ENCODE results near the gene KIF24.

KIF24 gene

DNA sequence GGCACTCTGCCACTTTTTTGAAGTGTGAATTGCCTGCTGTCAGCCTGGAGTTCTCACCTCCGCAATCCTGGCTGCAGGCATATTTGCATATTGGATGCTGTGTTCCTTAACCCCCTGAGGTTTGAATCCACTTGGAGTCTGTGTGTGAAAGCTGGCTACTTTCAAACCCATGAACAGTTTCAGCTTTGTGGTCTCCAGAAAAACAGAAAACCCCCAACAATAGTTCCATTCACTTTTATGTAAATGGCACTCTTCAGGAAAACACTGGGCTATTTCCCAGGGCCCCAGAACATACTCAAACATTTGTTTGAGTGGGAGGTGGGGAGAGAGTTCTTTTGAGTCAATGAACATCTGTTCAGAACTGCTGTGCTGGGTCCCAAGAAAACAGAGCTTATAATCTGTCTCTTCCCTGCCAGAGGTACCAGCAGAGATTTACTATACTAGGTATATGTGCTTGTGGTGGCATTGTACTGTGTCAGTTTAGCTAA, 5.3 kb upstream of the KIF24 start:
- Histone ChIP-seq H3K4me3 (ENCODE audit: low read depth, low read length) (no peak overlapping the region), H4K8ac (ENCODE audit: low read depth, low read length) (no peak overlapping the region), H2BK12ac (ENCODE audit: low read length) (no peak overlapping the region), H4K91ac (ENCODE audit: low read depth, low read length) (no peak overlapping the region), H3K9ac (ENCODE audit: low read length) (no peak overlapping the region), H3K27me3 (ENCODE audit: insufficient read depth, low read length) (no peaks in the 10 kb centered on the region), H3K27ac (ENCODE audit: low read depth, low read length) (no peak overlapping the region), H2BK120ac (ENCODE audit: insufficient read depth, low read length, poor library complexity) (no peak overlapping the region), H2AK5ac (ENCODE audit: low read length) (no peak overlapping the region), H3K79me2 (ENCODE audit: control insufficient read depth, insufficient read depth, low read length, poor library complexity) (peaks cover 3% of the 10 kb centered on the region), H3K9me3 (ENCODE audit: insufficient read depth, low read depth, low read length) (no peaks in the 10 kb centered on the region), H3K14ac (ENCODE audit: low read length) (no peak overlapping the region), H3K4me1 (ENCODE audit: control insufficient read depth in 1 of 2, insufficient read depth in 2 of 2, low read length in 2 of 2) (no peaks in the 10 kb centered on the region), H2BK5ac (ENCODE audit: low read depth, low read length, poor library complexity) (no peak overlapping the region), H3K23ac (ENCODE audit: low read length) (no peak overlapping the region), H3K4ac (ENCODE audit: low read depth, low read length) (no peak overlapping the region), H3K4me2 (ENCODE audit: low read length) (no peak overlapping the region), H3K79me1 (ENCODE audit: low read length) (peaks cover 3% of the 10 kb centered on the region), H4K12ac (ENCODE audit: low read depth, low read length) (no peak overlapping the region), H3K18ac (ENCODE audit: low read length) (no peak overlapping the region), H3K36me3 (ENCODE audit: control insufficient read depth in 1 of 2, insufficient read depth in 2 of 2, low read length in 2 of 2) (peaks cover 8% of the 10 kb centered on the region in 2 experiments), H2AFZ (ENCODE audit: insufficient read depth, low read length, poor library complexity) (no peak overlapping the region)
- DNase-seq: no peak
- WGBS (ENCODE audit: extremely low coverage, insufficient coverage, insufficient read length): no CpG with 5 or more reads among the region's 1 CpG

DNA sequence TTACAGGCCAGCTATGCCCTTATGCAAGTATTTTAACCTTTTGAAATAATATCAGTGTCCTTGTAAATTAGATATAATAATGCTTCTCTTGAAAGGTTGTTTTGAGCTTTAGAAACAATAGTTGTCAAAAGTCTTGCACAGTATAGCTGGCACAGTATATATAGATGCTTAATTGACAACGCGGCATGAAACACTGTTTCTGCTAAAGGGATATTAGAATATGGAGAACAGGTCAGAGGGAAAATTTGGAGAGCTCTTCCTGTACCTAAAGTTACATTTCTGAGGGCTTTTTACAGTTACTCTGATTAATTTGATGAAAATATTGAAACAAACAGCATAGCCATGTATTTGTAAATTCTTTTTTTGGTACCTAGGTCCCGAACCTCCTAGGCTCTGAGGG, 4.8 kb upstream of the KIF24 start:
- no peak overlapping the region for H3K14ac ChIP-seq (ENCODE audit: low read length)

DNA sequence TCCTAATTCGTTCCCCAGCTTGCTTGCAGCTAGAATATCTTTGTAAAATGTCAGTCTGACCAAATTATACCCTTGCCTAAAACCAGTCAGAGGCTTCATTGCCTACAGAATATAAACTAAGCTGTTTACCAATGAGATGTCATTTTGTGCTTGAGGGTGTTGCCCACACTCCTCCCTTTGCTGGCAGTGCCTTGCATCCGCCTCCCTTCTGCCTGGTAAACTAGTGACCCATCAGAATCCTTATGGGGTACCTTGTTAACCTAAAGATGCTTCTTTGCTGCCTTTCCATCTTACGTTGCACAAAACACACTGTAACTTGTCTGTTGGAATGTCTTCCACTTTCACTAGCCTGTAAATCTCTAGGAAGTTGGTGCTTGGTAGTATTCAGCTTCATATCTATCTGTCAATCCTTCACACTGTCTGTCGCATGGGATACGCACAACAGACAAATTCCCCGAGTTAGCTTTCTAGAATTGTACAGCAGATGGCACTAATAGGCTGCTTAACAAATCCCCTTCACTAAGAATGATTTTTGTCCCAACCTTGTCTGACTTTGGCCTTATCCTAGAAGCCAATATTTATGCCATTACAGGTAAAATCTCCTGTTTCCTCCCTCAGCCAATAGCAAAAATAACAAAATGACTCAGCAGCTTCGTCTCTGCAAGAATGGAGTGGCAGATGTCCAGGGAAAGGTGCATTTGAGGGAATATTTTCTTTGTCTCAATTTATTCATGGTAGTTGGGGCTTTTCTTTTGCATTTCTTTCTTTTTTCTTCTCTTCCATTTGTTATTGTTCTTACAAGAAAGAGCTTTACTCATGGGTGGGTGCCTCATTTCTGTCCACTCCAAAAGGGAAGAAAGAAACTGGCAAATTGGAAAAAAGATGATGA, 3.3 kb upstream of the KIF24 start:
- WGBS (ENCODE audit: extremely low coverage, insufficient coverage, insufficient read length): no CpG with 5 or more reads among the region's 7 CpGs
- no peak overlapping the region for H2BK5ac ChIP-seq (ENCODE audit: low read depth, low read length, poor library complexity)
- H3K36me3 ChIP-seq (ENCODE audit: control insufficient read depth in 1 of 2, insufficient read depth in 2 of 2, low read length in 2 of 2): no peaks in the 10 kb centered on the region
- no peak overlapping the region for H4K8ac ChIP-seq (ENCODE audit: low read depth, low read length)
- H3K27me3 ChIP-seq (ENCODE audit: insufficient read depth, low read length): no peaks in the 10 kb centered on the region
- no peak overlapping the region for H4K91ac ChIP-seq (ENCODE audit: low read depth, low read length)
- no peak overlapping the region for H3K9ac ChIP-seq (ENCODE audit: low read length)
- no peak overlapping the region for H3K23ac ChIP-seq (ENCODE audit: low read length)
- H3K4me1 ChIP-seq (ENCODE audit: control insufficient read depth in 1 of 2, insufficient read depth in 2 of 2, low read length in 2 of 2): no peaks in the 10 kb centered on the region
- no peak overlapping the region for H3K18ac ChIP-seq (ENCODE audit: low read length)
- no peaks in the 10 kb centered on the region for H3K9me3 ChIP-seq (ENCODE audit: insufficient read depth, low read depth, low read length)
- H3K14ac ChIP-seq (ENCODE audit: low read length): no peak overlapping the region
- no peak overlapping the region for H2AFZ ChIP-seq (ENCODE audit: insufficient read depth, low read length, poor library complexity)
- no peak overlapping the region for H2BK120ac ChIP-seq (ENCODE audit: insufficient read depth, low read length, poor library complexity)
- peaks cover 8% of the 10 kb centered on the region for H3K79me1 ChIP-seq (ENCODE audit: low read length)
- H3K4me3 ChIP-seq (ENCODE audit: low read depth, low read length): no peak overlapping the region
- H2BK12ac ChIP-seq (ENCODE audit: low read length): no peak overlapping the region
- H3K4me2 ChIP-seq (ENCODE audit: low read length): no peak overlapping the region
- no peak overlapping the region for H3K27ac ChIP-seq (ENCODE audit: low read depth, low read length)
- DNase-seq: peak in 1 of 2 donors; percentile 68
- no peak overlapping the region for H4K12ac ChIP-seq (ENCODE audit: low read depth, low read length)
- peaks cover 3% of the 10 kb centered on the region for H3K79me2 ChIP-seq (ENCODE audit: control insufficient read depth, insufficient read depth, low read length, poor library complexity)
- no peak overlapping the region for H2AK5ac ChIP-seq (ENCODE audit: low read length)
- no peak overlapping the region for H3K4ac ChIP-seq (ENCODE audit: low read depth, low read length)

More for the DNA sequence above, 4.8 kb upstream of the KIF24 start:
- no peak overlapping the region for H2BK5ac ChIP-seq (ENCODE audit: low read depth, low read length, poor library complexity)
- H2BK12ac ChIP-seq (ENCODE audit: low read length): no peak overlapping the region
- H2BK120ac ChIP-seq (ENCODE audit: insufficient read depth, low read length, poor library complexity): no peak overlapping the region
- H2AK5ac ChIP-seq (ENCODE audit: low read length): no peak overlapping the region
- H3K4me1 ChIP-seq (ENCODE audit: control insufficient read depth in 1 of 2, insufficient read depth in 2 of 2, low read length in 2 of 2): no peaks in the 10 kb centered on the region
- H4K91ac ChIP-seq (ENCODE audit: low read depth, low read length): no peak overlapping the region
- no peak overlapping the region for H3K4me2 ChIP-seq (ENCODE audit: low read length)
- H3K36me3 ChIP-seq (ENCODE audit: control insufficient read depth in 1 of 2, insufficient read depth in 2 of 2, low read length in 2 of 2): peaks cover 3% of the 10 kb centered on the region in 2 experiments
- H3K79me2 ChIP-seq (ENCODE audit: control insufficient read depth, insufficient read depth, low read length, poor library complexity): peaks cover 3% of the 10 kb centered on the region
- no peak for DNase-seq
- no peak overlapping the region for H2AFZ ChIP-seq (ENCODE audit: insufficient read depth, low read length, poor library complexity)
- no peak overlapping the region for H3K4me3 ChIP-seq (ENCODE audit: low read depth, low read length)
- H3K9ac ChIP-seq (ENCODE audit: low read length): no peak overlapping the region
- H4K8ac ChIP-seq (ENCODE audit: low read depth, low read length): no peak overlapping the region
- no peak overlapping the region for H3K23ac ChIP-seq (ENCODE audit: low read length)
- H4K12ac ChIP-seq (ENCODE audit: low read depth, low read length): no peak overlapping the region
- no peak overlapping the region for H3K4ac ChIP-seq (ENCODE audit: low read depth, low read length)
- no peaks in the 10 kb centered on the region for H3K9me3 ChIP-seq (ENCODE audit: insufficient read depth, low read depth, low read length)
- H3K27ac ChIP-seq (ENCODE audit: low read depth, low read length): no peak overlapping the region
- WGBS (ENCODE audit: extremely low coverage, insufficient coverage, insufficient read length): no CpG with 5 or more reads among the region's 3 CpGs
- H3K27me3 ChIP-seq (ENCODE audit: insufficient read depth, low read length): no peaks in the 10 kb centered on the region
- H3K79me1 ChIP-seq (ENCODE audit: low read length): peaks cover 5% of the 10 kb centered on the region
- H3K18ac ChIP-seq (ENCODE audit: low read length): no peak overlapping the region

DNA sequence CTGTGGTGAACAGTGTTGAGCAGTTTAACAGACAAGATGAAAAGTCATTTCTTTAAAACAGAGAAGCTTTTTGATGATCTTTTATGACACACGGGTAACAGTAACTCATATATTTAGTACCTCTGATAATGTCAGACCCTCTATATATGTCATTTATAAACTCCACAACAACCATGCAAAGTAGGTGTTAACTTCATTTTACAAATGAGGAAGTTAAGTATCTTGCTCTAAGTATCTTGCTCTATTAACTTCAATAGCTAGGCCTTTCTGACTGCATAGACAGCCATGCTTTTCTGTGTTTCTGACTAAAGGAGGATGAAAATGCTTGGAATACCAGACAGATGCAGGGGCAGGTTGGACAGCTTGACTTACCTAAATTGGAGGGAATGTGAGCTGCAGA, 2.1 kb upstream of the KIF24 start:
- Histone ChIP-seq H2BK120ac (ENCODE audit: insufficient read depth, low read length, poor library complexity) (no peak overlapping the region), H2BK12ac (ENCODE audit: low read length) (no peak overlapping the region), H3K9me3 (ENCODE audit: insufficient read depth, low read depth, low read length) (no peaks in the 10 kb centered on the region), H2BK5ac (ENCODE audit: low read depth, low read length, poor library complexity) (no peak overlapping the region), H3K9ac (ENCODE audit: low read length) (no peak overlapping the region), H3K14ac (ENCODE audit: low read length) (no peak overlapping the region), H4K8ac (ENCODE audit: low read depth, low read length) (no peak overlapping the region), H3K79me2 (ENCODE audit: control insufficient read depth, insufficient read depth, low read length, poor library complexity) (peaks cover 3% of the 10 kb centered on the region), H3K36me3 (ENCODE audit: control insufficient read depth in 1 of 2, insufficient read depth in 2 of 2, low read length in 2 of 2) (no peaks in the 10 kb centered on the region), H4K91ac (ENCODE audit: low read depth, low read length) (no peak overlapping the region), H3K79me1 (ENCODE audit: low read length) (peaks cover 8% of the 10 kb centered on the region), H3K23ac (ENCODE audit: low read length) (no peak overlapping the region), H2AK5ac (ENCODE audit: low read length) (no peak overlapping the region), H3K27ac (ENCODE audit: low read depth, low read length) (no peak overlapping the region), H4K12ac (ENCODE audit: low read depth, low read length) (no peak overlapping the region), H3K18ac (ENCODE audit: low read length) (no peak overlapping the region), H3K4me1 (ENCODE audit: control insufficient read depth in 1 of 2, insufficient read depth in 2 of 2, low read length in 2 of 2) (no peaks in the 10 kb centered on the region), H3K4me3 (ENCODE audit: low read depth, low read length) (no peak overlapping the region), H3K4ac (ENCODE audit: low read depth, low read length) (no peak overlapping the region), H2AFZ (ENCODE audit: insufficient read depth, low read length, poor library complexity) (no peak overlapping the region), H3K4me2 (ENCODE audit: low read length) (no peak overlapping the region), H3K27me3 (ENCODE audit: insufficient read depth, low read length) (no peaks in the 10 kb centered on the region)
- no CpG with 5 or more reads among the region's 1 CpG for WGBS (ENCODE audit: extremely low coverage, insufficient coverage, insufficient read length)
- DNase-seq: peak in 1 of 2 donors; percentile 55
